ENCODE results near the gene NTSR1.

Gene NTSR1

GRCh38 chr20:62686869-62687830 lies 21.5 kb upstream of the NTSR1 start:
- WGBS, 2 experiments (ENCODE audit: insufficient coverage in 2 of 2): 92 to 94% methylated on average over 33 to 36 of the region's 37 CpGs
- Histone ChIP-seq H3K4me1 (ENCODE audit: control insufficient read depth, insufficient read depth, low read length, poor library complexity, severe bottlenecking) (peaks cover 28% of the 10 kb centered on the region), H3K4me3 (ENCODE audit: extremely low read depth, insufficient read depth, low read length, poor library complexity, severe bottlenecking) (no peak overlapping the region), H3K36me3 (ENCODE audit: control insufficient read depth, insufficient read depth, low read length) (no peaks in the 10 kb centered on the region), H3K9me3 (ENCODE audit: control insufficient read depth, low read length) (no peaks in the 10 kb centered on the region), H3K27ac (ENCODE audit: low read depth, low read length, severe bottlenecking) (no peak overlapping the region)

GRCh38 chr20:62688083-62688482 lies 20.6 kb upstream of the NTSR1 start:
- Histone ChIP-seq H3K4me1 (ENCODE audit: control insufficient read depth, insufficient read depth, low read length, poor library complexity, severe bottlenecking) (peaks cover 28% of the 10 kb centered on the region), H3K9me3 (ENCODE audit: control insufficient read depth, low read length) (no peaks in the 10 kb centered on the region), H3K27ac (ENCODE audit: low read depth, low read length, severe bottlenecking) (no peak overlapping the region), H3K36me3 (ENCODE audit: control insufficient read depth, insufficient read depth, low read length) (no peaks in the 10 kb centered on the region), H3K4me3 (ENCODE audit: extremely low read depth, insufficient read depth, low read length, poor library complexity, severe bottlenecking) (no peak overlapping the region)
- WGBS, 2 experiments (ENCODE audit: insufficient coverage in 2 of 2): 91 to 95% methylated on average over 11 of the region's 11 CpGs

GRCh38 chr20:62688855-62689460 lies 19.7 kb upstream of the NTSR1 start:
- H3K9me3 ChIP-seq (ENCODE audit: control insufficient read depth, low read length): no peaks in the 10 kb centered on the region
- no peak overlapping the region for H3K4me3 ChIP-seq (ENCODE audit: extremely low read depth, insufficient read depth, low read length, poor library complexity, severe bottlenecking)
- 85 to 92% methylated on average over 22 to 29 of the region's 29 CpGs for WGBS, 2 experiments (ENCODE audit: insufficient coverage in 2 of 2)
- peaks cover 28% of the 10 kb centered on the region for H3K4me1 ChIP-seq (ENCODE audit: control insufficient read depth, insufficient read depth, low read length, poor library complexity, severe bottlenecking)
- no peaks in the 10 kb centered on the region for H3K36me3 ChIP-seq (ENCODE audit: control insufficient read depth, insufficient read depth, low read length)
- no peak overlapping the region for H3K27ac ChIP-seq (ENCODE audit: low read depth, low read length, severe bottlenecking)

- H3K36me3 ChIP-seq (ENCODE audit: control insufficient read depth, insufficient read depth, low read length): no peaks in the 10 kb centered on the region
- no peak overlapping the region for H3K4me3 ChIP-seq (ENCODE audit: extremely low read depth, insufficient read depth, low read length, poor library complexity, severe bottlenecking)
- no peaks in the 10 kb centered on the region for H3K9me3 ChIP-seq (ENCODE audit: control insufficient read depth, low read length)
- no peak overlapping the region for H3K27ac ChIP-seq (ENCODE audit: low read depth, low read length, severe bottlenecking)
- H3K4me1 ChIP-seq (ENCODE audit: control insufficient read depth, insufficient read depth, low read length, poor library complexity, severe bottlenecking): peaks cover 28% of the 10 kb centered on the region
- 95 to 100% methylated on average over 8 to 17 of the region's 17 CpGs for WGBS, 2 experiments (ENCODE audit: insufficient coverage in 2 of 2)
These were observed 18.8 kb upstream of the NTSR1 start for GRCh38 chr20:62689861-62690260.

- Histone ChIP-seq H3K4me1 (ENCODE audit: control insufficient read depth, insufficient read depth, low read length, poor library complexity, severe bottlenecking) (peaks cover 28% of the 10 kb centered on the region), H3K36me3 (ENCODE audit: control insufficient read depth, insufficient read depth, low read length) (no peaks in the 10 kb centered on the region), H3K27ac (ENCODE audit: low read depth, low read length, severe bottlenecking) (no peak overlapping the region), H3K9me3 (ENCODE audit: control insufficient read depth, low read length) (no peaks in the 10 kb centered on the region), H3K4me3 (ENCODE audit: extremely low read depth, insufficient read depth, low read length, poor library complexity, severe bottlenecking) (no peak overlapping the region)
- WGBS, 2 experiments (ENCODE audit: insufficient coverage in 2 of 2): 82 to 88% methylated on average over 8 to 12 of the region's 17 CpGs
These were observed 18.3 kb upstream of the NTSR1 start for GRCh38 chr20:62690261-62690820.

GRCh38 chr20:62691487-62691886 lies 17.1 kb upstream of the NTSR1 start:
- H3K9me3 ChIP-seq (ENCODE audit: control insufficient read depth, low read length): no peaks in the 10 kb centered on the region
- peak overlapping the region; percentile 36 for H3K27ac ChIP-seq (ENCODE audit: low read depth, low read length, severe bottlenecking)
- H3K4me3 ChIP-seq (ENCODE audit: extremely low read depth, insufficient read depth, low read length, poor library complexity, severe bottlenecking): no peak overlapping the region
- no peaks in the 10 kb centered on the region for H3K36me3 ChIP-seq (ENCODE audit: control insufficient read depth, insufficient read depth, low read length)
- H3K4me1 ChIP-seq (ENCODE audit: control insufficient read depth, insufficient read depth, low read length, poor library complexity, severe bottlenecking): peaks cover 19% of the 10 kb centered on the region
- 89 to 93% methylated on average over 15 of the region's 15 CpGs for WGBS, 2 experiments (ENCODE audit: insufficient coverage in 2 of 2)

- no peaks in the 10 kb centered on the region for H3K9me3 ChIP-seq (ENCODE audit: control insufficient read depth, low read length)
- WGBS, 2 experiments (ENCODE audit: insufficient coverage in 2 of 2): 96 to 100% methylated on average over 4 to 6 of the region's 8 CpGs
- H3K4me3 ChIP-seq (ENCODE audit: extremely low read depth, insufficient read depth, low read length, poor library complexity, severe bottlenecking): no peak overlapping the region
- no peaks in the 10 kb centered on the region for H3K36me3 ChIP-seq (ENCODE audit: control insufficient read depth, insufficient read depth, low read length)
- peaks cover 15% of the 10 kb centered on the region for H3K4me1 ChIP-seq (ENCODE audit: control insufficient read depth, insufficient read depth, low read length, poor library complexity, severe bottlenecking)
- H3K27ac ChIP-seq (ENCODE audit: low read depth, low read length, severe bottlenecking): peak overlapping the region; percentile 10
These were observed 16.5 kb upstream of the NTSR1 start for GRCh38 chr20:62692176-62692575.

GRCh38 chr20:62692801-62693523 lies 15.7 kb upstream of the NTSR1 start:
- Histone ChIP-seq H3K4me1 (ENCODE audit: control insufficient read depth, insufficient read depth, low read length, poor library complexity, severe bottlenecking) (peaks cover 15% of the 10 kb centered on the region), H3K36me3 (ENCODE audit: control insufficient read depth, insufficient read depth, low read length) (no peaks in the 10 kb centered on the region), H3K9me3 (ENCODE audit: control insufficient read depth, low read length) (no peaks in the 10 kb centered on the region), H3K27ac (ENCODE audit: low read depth, low read length, severe bottlenecking) (no peak overlapping the region), H3K4me3 (ENCODE audit: extremely low read depth, insufficient read depth, low read length, poor library complexity, severe bottlenecking) (no peak overlapping the region)
- 88 to 91% methylated on average over 18 to 19 of the region's 22 CpGs for WGBS, 2 experiments (ENCODE audit: insufficient coverage in 2 of 2)

GRCh38 chr20:62693524-62693922 lies 15.1 kb upstream of the NTSR1 start:
- Histone ChIP-seq H3K4me1 (ENCODE audit: control insufficient read depth, insufficient read depth, low read length, poor library complexity, severe bottlenecking) (peaks cover 11% of the 10 kb centered on the region), H3K36me3 (ENCODE audit: control insufficient read depth, insufficient read depth, low read length) (no peaks in the 10 kb centered on the region), H3K4me3 (ENCODE audit: extremely low read depth, insufficient read depth, low read length, poor library complexity, severe bottlenecking) (no peak overlapping the region), H3K9me3 (ENCODE audit: control insufficient read depth, low read length) (no peaks in the 10 kb centered on the region), H3K27ac (ENCODE audit: low read depth, low read length, severe bottlenecking) (no peak overlapping the region)
- WGBS, 2 experiments (ENCODE audit: insufficient coverage in 2 of 2): 90 to 91% methylated on average over 10 of the region's 10 CpGs

GRCh38 chr20:62694106-62694505 lies 14.5 kb upstream of the NTSR1 start:
- Histone ChIP-seq H3K36me3 (ENCODE audit: control insufficient read depth, insufficient read depth, low read length) (no peaks in the 10 kb centered on the region), H3K4me1 (ENCODE audit: control insufficient read depth, insufficient read depth, low read length, poor library complexity, severe bottlenecking) (peaks cover 7% of the 10 kb centered on the region), H3K9me3 (ENCODE audit: control insufficient read depth, low read length) (no peaks in the 10 kb centered on the region), H3K27ac (ENCODE audit: low read depth, low read length, severe bottlenecking) (no peak overlapping the region), H3K4me3 (ENCODE audit: extremely low read depth, insufficient read depth, low read length, poor library complexity, severe bottlenecking) (no peak overlapping the region)
- WGBS, 2 experiments (ENCODE audit: insufficient coverage in 2 of 2): 87 to 89% methylated on average over 6 to 9 of the region's 10 CpGs

Measured in mesodermal cell (in vitro differentiated cells).